ENCODE measurements around the gene DPRX.

DPRX gene

DNA sequence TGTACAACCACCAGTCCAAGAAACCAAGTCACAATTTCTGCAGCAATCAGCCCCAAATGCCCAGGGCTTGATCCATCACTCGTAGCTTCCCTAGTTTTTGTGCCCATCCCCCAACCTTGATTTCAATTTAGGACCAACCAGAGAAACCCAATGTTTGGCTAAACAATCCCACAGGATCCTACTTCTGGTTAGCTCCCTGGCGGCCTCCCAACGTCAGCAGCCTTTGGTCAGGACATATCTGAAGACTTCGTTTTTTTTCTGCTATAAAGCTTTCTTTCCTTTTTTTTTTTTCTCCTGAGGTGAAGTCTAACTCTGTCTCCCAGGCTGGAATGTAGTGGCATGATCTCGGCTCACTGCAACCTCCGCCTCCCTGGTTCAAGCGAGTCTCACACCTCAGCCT is 7.7 kb downstream of the DPRX start:
- Histone ChIP-seq H3K36me3 (ENCODE audit: insufficient read depth) (no peaks in the 10 kb centered on the region), H3K4me1 (ENCODE audit: low read depth, poor library complexity, severe bottlenecking) (no peaks in the 10 kb centered on the region), H3K27me3 (ENCODE audit: insufficient read depth, low read depth) (0 out of 2 replicates have a peak, but pooled peaks cover 2% of the 10 kb centered on the region), H3K4me3 (IDR thresholded peaks at IDR 0.05; ENCODE audit: insufficient read depth, low read depth, low read length) (no peak overlapping the region), H3K79me2 (ENCODE audit: insufficient read depth, low read depth) (no peaks in the 10 kb centered on the region), H2AFZ (ENCODE audit: low read depth) (no peak overlapping the region), H3K27ac (no peak overlapping the region), H4K20me1 (ENCODE audit: insufficient read depth) (no peaks in the 10 kb centered on the region), H3K9ac (no peak overlapping the region), H3K4me2 (no peak overlapping the region)
- TF ChIP-seq, protein P1, sequence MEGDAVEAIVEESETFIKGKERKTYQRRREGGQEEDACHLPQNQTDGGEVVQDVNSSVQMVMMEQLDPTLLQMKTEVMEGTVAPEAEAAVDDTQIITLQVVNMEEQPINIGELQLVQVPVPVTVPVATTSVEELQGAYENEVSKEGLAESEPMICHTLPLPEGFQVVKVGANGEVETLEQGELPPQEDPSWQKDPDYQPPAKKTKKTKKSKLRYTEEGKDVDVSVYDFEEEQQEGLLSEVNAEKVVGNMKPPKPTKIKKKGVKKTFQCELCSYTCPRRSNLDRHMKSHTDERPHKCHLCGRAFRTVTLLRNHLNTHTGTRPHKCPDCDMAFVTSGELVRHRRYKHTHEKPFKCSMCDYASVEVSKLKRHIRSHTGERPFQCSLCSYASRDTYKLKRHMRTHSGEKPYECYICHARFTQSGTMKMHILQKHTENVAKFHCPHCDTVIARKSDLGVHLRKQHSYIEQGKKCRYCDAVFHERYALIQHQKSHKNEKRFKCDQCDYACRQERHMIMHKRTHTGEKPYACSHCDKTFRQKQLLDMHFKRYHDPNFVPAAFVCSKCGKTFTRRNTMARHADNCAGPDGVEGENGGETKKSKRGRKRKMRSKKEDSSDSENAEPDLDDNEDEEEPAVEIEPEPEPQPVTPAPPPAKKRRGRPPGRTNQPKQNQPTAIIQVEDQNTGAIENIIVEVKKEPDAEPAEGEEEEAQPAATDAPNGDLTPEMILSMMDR (conservative IDR thresholded peaks at IDR 0.05; ENCODE audit: low read depth, low read length), result no peak

DNA sequence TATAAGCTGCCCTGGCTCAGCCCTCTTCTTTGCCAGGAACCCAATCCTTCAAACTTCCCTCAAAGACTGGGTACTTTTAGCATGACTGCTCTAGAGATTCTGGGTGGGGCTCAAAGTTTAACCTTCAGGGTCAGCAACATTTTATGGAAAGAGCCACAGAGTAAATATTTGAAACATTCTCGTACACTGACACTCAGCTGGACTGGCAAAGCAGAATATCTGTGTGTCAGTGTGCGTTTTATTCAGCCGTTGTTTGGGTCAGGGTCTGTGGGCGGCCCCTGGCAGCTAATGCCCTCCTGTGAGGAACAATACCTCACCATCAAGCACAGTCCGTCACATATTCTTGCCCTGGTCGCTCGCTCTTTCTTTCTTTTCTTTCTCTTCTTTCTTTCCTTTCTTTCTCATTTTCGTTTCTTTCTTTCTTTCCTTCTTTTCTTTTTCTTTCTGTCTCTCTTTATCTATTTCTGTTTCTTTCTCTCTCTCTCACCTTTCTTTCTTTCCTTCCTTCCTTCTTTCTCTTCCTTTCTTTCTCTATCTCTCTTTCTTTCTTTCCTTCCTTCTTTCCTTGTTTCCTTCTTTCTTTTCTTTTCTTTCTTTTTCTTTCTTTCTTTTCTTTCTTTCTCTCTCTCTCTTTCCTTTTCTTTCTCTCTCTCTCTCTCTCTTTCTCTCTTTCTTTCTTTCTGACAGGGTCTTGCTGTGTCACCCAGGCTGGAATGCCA is 10.7 kb downstream of the DPRX start:
- H3K9ac ChIP-seq, result no peak overlapping the region
- no peaks in the 10 kb centered on the region for H3K36me3 ChIP-seq (ENCODE audit: insufficient read depth)
- TF ChIP-seq, protein P1 (conservative IDR thresholded peaks at IDR 0.05; ENCODE audit: low read depth, low read length), result no peak
- H3K4me1 ChIP-seq (ENCODE audit: low read depth, poor library complexity, severe bottlenecking), result no peaks in the 10 kb centered on the region
- no peak overlapping the region for H2AFZ ChIP-seq (ENCODE audit: low read depth)
- 0 out of 2 replicates have a peak, but pooled peaks cover 2% of the 10 kb centered on the region for H3K27me3 ChIP-seq (ENCODE audit: insufficient read depth, low read depth)
- no peak overlapping the region for H3K4me2 ChIP-seq
- H3K4me3 ChIP-seq (IDR thresholded peaks at IDR 0.05; ENCODE audit: insufficient read depth, low read depth, low read length), result no peak overlapping the region
- no peak overlapping the region for H3K27ac ChIP-seq
- H4K20me1 ChIP-seq (ENCODE audit: insufficient read depth), result no peaks in the 10 kb centered on the region
- no peaks in the 10 kb centered on the region for H3K79me2 ChIP-seq (ENCODE audit: insufficient read depth, low read depth)

DNA sequence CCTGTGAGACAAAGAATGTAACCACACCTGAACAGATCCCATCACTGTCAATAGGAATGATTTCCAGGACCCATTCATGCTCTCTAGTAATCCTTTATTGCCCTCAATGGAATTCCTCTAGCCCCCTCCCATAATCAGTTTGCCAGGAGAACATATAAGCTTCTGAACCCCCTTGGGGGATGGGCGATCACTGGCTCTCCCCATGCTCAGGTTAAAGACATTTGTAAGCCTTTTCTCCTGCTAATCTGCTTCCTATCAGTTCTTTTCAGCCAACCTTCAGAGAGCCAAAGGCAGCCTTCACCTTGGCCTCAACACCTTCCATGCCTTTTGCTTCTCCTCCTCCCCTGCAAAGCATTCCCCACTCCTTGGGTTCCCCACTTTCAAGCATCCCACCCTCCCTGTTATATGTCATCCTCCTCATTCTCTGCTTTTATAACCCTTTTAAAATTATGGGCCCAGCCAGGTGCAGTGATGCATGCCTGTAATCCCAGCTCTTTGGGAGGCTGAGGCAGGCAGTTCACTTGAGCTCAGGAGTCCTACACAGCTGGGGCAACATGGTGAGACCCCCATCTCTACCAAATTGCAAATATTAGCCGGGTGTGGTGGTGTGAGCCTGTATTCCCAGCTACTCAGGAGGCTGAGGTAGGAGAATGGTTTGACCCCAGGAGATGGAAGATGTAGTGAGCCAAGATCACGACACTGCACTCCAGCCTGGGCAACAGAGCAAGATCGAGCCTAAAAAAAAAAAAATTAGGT is 12.4 kb downstream of the DPRX start:
- H3K4me1 ChIP-seq (ENCODE audit: low read depth, poor library complexity, severe bottlenecking), result no peaks in the 10 kb centered on the region
- H3K27me3 ChIP-seq (ENCODE audit: insufficient read depth, low read depth), result no peaks in the 10 kb centered on the region
- no peak overlapping the region for H2AFZ ChIP-seq (ENCODE audit: low read depth)
- H4K20me1 ChIP-seq (ENCODE audit: insufficient read depth), result no peaks in the 10 kb centered on the region
- no peaks in the 10 kb centered on the region for H3K36me3 ChIP-seq (ENCODE audit: insufficient read depth)
- TF ChIP-seq, protein P1 (conservative IDR thresholded peaks at IDR 0.05; ENCODE audit: low read depth, low read length), result no peak
- no peaks in the 10 kb centered on the region for H3K79me2 ChIP-seq (ENCODE audit: insufficient read depth, low read depth)
- H3K27ac ChIP-seq, result no peak overlapping the region
- no peak overlapping the region for H3K4me3 ChIP-seq (IDR thresholded peaks at IDR 0.05; ENCODE audit: insufficient read depth, low read depth, low read length)
- H3K4me2 ChIP-seq, result no peak overlapping the region
- no peak overlapping the region for H3K9ac ChIP-seq

DNA sequence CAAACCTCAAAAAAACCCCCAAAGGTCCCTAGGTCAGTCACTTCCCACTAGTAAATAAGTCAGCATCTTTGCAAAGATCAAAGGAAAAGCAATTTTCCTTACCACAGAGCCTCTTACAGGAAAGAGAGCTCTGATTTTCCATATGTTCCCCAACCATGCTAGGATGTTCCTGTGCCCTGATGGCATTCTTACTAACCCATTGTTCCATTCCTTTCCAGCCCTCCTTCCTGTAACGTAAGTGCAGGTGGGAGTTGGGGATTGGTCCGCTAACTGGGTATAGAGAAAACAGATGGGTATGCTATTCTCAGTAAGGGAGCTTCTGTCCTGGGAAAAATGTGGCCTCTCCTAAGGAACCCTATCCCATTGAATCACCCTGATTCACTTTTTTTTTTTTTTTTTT is 14.3 kb downstream of the DPRX start:
- Histone ChIP-seq H3K36me3 (ENCODE audit: insufficient read depth) (no peaks in the 10 kb centered on the region), H4K20me1 (ENCODE audit: insufficient read depth) (no peaks in the 10 kb centered on the region), H3K9ac (no peak overlapping the region), H3K4me3 (IDR thresholded peaks at IDR 0.05; ENCODE audit: insufficient read depth, low read depth, low read length) (no peak overlapping the region), H3K79me2 (ENCODE audit: insufficient read depth, low read depth) (no peaks in the 10 kb centered on the region), H3K4me1 (ENCODE audit: low read depth, poor library complexity, severe bottlenecking) (no peaks in the 10 kb centered on the region), H3K27ac (no peak overlapping the region), H2AFZ (ENCODE audit: low read depth) (no peak overlapping the region), H3K27me3 (ENCODE audit: insufficient read depth, low read depth) (no peaks in the 10 kb centered on the region), H3K4me2 (no peak overlapping the region)
- TF ChIP-seq, protein P1 (conservative IDR thresholded peaks at IDR 0.05; ENCODE audit: low read depth, low read length), result no peak

All from KMS-11 (cell line).